Ishikawa (cell line): Measurements from ENCODE around the gene IL1B.

Experiments used
- CEBPB ChIP-seq: IDR thresholded peaks from 2 replicates; pipeline ENCODE4 v1.6.1; 2012
- CREB1 ChIP-seq: IDR thresholded peaks from 2 replicates; pipeline ENCODE4 v1.6.1; 2012; ENCODE audit warnings: low read depth
- EGR1 ChIP-seq: IDR thresholded peaks from 2 replicates; pipeline ENCODE4 v1.6.1; 2012
- EP300 ChIP-seq: IDR thresholded peaks from 2 replicates; pipeline ENCODE4 v1.6.1; 2012; ENCODE audit warnings: borderline replicate concordance
- FOXM1 ChIP-seq: IDR thresholded peaks from 2 replicates; pipeline ENCODE4 v1.6.1; 2012; ENCODE audit warnings: low read depth, borderline replicate concordance
- NFIC ChIP-seq: IDR thresholded peaks from 2 replicates; pipeline ENCODE4 v1.6.1; 2012
- RAD21 ChIP-seq: IDR thresholded peaks from 2 replicates; pipeline ENCODE4 v1.6.1; 2012; ENCODE audit warnings: low read depth
- TAF1 ChIP-seq: IDR thresholded peaks from 2 replicates; pipeline ENCODE4 v1.6.1; 2012; ENCODE audit warnings: low read depth, mild to moderate bottlenecking
- TCF12 ChIP-seq: IDR thresholded peaks from 2 replicates; pipeline ENCODE4 v1.6.1; 2012; ENCODE audit warnings: low read depth
- TEAD4 ChIP-seq: IDR thresholded peaks from 2 replicates; pipeline ENCODE4 v1.6.1; 2012
- YY1 ChIP-seq: IDR thresholded peaks from 2 replicates; pipeline ENCODE4 v1.6.1; 2012; ENCODE audit warnings: low read depth
- ZBTB7A ChIP-seq: IDR thresholded peaks from 2 replicates; pipeline ENCODE4 v1.6.1; 2012; ENCODE audit warnings: low read depth
- TF ChIP-seq, protein P1 (sequence below): IDR thresholded peaks from 2 replicates; pipeline ENCODE4 v1.6.1; 2012
- TF ChIP-seq, protein P2 (sequence below): IDR thresholded peaks from 2 replicates; pipeline ENCODE4 v1.6.1; 2012; ENCODE audit warnings: low read depth, mild to moderate bottlenecking
- TF ChIP-seq, protein P3 (sequence below): IDR thresholded peaks from 2 replicates; pipeline ENCODE4 v1.6.1; 2012

Gene IL1B

DNA sequence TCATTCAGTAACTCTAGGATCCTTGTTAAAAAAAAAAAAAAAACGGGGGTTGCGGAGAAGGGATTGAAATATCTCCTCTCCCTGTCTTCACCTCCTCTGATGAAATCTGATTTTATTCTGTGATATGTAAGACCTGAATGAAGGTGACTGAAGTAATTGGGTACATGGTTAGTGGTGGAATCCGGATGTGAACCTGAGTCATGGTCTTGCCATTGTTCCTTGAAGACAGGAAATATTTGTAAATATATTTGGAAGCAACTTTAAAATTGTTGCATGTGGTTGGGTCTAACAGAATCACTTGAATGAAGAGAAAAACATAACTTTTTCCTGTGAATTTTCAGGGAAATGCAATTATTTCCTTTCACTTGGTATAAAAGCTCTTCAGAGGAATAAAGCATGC, 49.3 kb downstream of the IL1B start:
- no peak for TF ChIP-seq FOXM1
- no peak for TF ChIP-seq YY1
- no peak for TF ChIP-seq TCF12
- no peak for TF ChIP-seq NFIC
- no peak for TF ChIP-seq RAD21
- no peak for TF ChIP-seq EGR1
- TF ChIP-seq, protein P1, sequence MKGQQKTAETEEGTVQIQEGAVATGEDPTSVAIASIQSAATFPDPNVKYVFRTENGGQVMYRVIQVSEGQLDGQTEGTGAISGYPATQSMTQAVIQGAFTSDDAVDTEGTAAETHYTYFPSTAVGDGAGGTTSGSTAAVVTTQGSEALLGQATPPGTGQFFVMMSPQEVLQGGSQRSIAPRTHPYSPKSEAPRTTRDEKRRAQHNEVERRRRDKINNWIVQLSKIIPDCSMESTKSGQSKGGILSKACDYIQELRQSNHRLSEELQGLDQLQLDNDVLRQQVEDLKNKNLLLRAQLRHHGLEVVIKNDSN: no peak
- TF ChIP-seq CREB1: no peak
- no peak for TF ChIP-seq TEAD4
- TF ChIP-seq, protein P2, sequence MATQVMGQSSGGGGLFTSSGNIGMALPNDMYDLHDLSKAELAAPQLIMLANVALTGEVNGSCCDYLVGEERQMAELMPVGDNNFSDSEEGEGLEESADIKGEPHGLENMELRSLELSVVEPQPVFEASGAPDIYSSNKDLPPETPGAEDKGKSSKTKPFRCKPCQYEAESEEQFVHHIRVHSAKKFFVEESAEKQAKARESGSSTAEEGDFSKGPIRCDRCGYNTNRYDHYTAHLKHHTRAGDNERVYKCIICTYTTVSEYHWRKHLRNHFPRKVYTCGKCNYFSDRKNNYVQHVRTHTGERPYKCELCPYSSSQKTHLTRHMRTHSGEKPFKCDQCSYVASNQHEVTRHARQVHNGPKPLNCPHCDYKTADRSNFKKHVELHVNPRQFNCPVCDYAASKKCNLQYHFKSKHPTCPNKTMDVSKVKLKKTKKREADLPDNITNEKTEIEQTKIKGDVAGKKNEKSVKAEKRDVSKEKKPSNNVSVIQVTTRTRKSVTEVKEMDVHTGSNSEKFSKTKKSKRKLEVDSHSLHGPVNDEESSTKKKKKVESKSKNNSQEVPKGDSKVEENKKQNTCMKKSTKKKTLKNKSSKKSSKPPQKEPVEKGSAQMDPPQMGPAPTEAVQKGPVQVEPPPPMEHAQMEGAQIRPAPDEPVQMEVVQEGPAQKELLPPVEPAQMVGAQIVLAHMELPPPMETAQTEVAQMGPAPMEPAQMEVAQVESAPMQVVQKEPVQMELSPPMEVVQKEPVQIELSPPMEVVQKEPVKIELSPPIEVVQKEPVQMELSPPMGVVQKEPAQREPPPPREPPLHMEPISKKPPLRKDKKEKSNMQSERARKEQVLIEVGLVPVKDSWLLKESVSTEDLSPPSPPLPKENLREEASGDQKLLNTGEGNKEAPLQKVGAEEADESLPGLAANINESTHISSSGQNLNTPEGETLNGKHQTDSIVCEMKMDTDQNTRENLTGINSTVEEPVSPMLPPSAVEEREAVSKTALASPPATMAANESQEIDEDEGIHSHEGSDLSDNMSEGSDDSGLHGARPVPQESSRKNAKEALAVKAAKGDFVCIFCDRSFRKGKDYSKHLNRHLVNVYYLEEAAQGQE: no peak
- TF ChIP-seq CEBPB: no peak
- no peak for TF ChIP-seq TAF1
- no peak for TF ChIP-seq ZBTB7A
- TF ChIP-seq EP300: no peak
- TF ChIP-seq, protein P3, sequence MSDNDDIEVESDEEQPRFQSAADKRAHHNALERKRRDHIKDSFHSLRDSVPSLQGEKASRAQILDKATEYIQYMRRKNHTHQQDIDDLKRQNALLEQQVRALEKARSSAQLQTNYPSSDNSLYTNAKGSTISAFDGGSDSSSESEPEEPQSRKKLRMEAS: no peak

DNA sequence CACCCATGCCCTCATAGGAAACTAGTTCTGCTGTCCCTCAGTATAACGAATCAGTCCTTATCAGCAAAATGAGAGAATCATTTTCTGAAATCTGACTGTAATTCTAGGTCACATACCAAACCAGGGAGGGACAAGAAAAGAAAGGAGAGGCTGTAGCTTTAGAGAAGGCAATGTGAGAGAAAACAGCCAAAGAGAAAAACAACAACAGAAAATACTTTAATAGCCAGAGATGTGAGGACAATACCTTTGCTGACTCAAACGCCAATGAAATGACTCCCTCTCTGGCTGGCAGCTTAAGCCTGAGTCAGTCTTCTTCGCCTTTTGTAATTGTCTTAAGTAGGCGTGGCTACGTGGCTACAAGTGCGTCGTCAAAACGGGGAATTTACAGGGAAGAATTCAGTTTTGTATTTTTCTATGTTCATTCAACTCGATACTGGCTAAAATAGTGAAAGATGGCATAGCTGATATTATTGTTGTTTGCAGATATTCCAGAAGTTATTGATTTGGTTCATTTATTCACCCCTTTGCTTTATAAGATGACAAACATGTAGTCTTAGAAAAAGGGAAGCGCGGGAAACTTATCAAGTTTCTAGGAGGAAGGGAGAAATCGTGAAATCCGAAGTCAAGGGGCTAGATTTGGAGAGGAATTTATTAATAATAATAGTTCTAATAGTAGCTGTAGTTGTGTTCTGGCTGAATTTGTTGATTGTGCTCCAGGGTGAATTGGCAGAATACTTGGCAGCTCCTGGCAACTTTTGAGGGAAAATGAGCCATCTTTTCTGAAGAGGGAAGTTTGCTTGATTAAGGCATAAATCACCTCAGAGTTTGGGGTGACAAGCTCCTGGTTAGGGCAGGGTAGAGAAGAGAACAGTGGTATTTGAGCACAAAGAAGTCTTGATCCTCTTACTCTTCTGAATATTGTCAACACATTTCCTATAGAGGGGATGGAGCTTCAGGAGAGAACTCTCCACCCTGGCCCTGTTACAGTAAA, 52.1 kb downstream of the IL1B start, which contains the start of gene IL1A:
Gene IL1A, minus strand, starts transcription at position 295 of the 991 bp plus-strand sequence. CDS start 723 bp downstream, outside the sequence.
- TF ChIP-seq, protein P2: no peak
- TF ChIP-seq RAD21 (no peak), FOXM1 (no peak), EGR1 (no peak), TCF12 (no peak), CEBPB (no peak), YY1 (no peak), NFIC (no peak), ZBTB7A (no peak), CREB1 (no peak), TAF1 (no peak), TEAD4 (no peak), EP300 (no peak)
- TF ChIP-seq, protein P1: no peak
- TF ChIP-seq, protein P3: no peak

DNA sequence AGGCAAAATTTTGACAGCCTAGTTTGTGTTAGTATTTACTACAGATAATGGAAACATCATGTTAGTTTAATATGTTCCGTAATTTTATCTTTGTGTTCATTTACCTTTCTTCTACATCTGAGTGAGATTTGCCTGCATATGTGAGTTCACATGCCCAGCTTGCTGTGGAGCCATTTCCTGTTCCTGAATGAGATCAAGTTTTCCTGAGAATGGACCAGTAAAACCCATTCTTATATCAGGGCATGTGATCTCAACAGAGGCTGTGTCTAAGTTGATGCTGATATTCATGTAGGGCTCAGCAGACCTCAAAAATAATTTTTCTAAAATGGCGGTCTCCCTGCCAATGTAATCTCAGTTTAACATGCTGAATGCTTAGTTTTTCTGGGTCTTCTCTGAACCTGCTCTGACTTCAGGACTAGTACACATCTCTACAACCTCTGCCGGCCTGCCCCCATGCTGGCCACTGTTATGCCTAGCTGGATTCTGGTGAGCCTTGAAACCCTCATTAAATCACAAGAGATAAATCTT, 53.3 kb downstream of the IL1B start:
- no peak for TF ChIP-seq ZBTB7A
- TF ChIP-seq, protein P3: no peak
- no peak for TF ChIP-seq TEAD4
- TF ChIP-seq CEBPB: no peak
- TF ChIP-seq, protein P2: no peak
- no peak for TF ChIP-seq EP300
- TF ChIP-seq RAD21: no peak
- TF ChIP-seq TAF1: no peak
- no peak for TF ChIP-seq TCF12
- no peak for TF ChIP-seq YY1
- TF ChIP-seq FOXM1: no peak
